SIG-M5 (cell line): ENCODE data around the gene PIGU.

Experiments used
- DNase-seq: peaks from one replicate; lab custom pipeline; 2025; lab: John Stamatoyannopoulos, UW

Gene PIGU

DNA sequence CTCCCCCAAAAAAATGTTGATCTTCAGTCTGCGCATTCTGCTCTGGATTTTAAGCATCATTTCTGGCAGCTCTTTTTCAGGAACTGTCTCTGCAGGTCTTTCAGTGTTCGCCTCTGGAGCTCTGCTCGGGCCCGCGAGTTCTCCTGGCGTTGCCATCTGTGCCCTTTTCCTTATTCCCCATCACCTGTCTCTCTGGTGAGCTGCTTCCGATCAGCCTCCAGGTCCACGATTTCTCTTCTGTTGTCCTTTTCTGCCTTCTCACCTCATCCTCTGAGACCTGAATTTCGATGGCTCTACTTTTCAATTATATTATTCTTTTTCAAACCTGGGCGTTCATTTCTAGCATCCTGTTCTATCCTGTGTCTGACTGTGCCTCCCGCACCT is 119.0 kb downstream of the PIGU start:
- DNase-seq, result no peak

DNA sequence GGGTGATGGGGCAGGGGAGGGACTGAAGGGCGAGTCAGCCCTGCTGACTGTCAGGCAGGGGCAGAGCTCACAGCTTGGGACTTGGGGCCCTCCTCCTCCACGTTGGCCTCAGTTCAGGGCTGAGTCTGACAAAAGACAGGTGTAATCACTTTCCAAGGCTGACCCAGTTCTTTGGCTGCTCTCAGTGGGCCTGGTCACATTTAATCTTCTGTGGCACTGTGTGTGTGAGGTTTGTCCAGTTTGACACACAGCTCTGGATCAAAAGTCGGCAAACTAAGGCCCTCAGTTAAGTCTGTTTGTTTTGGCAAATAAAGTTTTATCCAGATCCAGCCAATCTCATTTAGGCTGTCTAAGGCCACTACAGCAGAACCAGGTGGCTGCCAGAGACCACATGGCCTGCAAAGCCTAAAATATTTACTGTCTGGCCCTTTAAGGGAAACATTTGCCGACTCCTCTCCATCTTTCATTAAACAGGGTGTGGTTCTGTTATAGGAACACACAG is 123.5 kb downstream of the PIGU start:
- DNase-seq, result no peak

DNA sequence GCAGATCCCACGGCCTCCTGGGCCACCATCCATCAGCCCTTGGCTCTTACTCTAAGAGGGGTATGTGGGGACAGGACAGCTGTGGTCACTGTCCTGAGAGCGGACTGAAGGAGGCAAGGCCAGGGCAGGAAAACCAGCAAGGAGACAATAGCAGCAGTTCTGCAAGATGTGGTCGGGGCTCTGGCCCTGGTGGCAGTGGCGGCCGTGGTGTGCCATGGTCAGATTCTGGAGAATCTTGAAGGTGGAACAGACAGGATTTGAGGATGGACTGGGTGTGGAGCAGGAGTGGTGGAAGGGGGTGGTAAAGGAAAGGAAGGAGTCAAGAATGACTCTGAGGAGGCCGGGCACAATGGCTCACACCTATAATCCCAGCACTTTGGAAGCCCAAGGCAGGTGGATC is 124.3 kb downstream of the PIGU start:
- DNase-seq, result no peak

DNA sequence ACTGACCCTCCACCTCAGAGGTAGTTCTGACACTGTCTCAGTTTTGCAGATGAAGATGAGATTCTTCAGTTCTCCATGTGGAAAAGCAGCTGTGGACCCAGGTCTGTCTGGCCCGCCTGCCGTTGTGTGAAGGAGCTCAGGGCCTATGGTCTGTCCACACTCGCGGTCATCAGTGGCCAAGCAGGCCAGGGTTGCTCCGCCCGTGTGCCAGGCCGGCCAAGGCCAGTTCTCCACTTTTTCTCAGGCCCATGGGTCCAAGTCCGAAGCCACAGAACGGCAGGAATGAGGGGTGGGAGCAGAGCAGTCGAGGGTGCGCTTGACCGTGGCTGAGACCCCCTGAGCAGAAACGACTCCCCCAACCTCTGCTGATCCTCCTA is 127.0 kb downstream of the PIGU start:
- no peak for DNase-seq

DNA sequence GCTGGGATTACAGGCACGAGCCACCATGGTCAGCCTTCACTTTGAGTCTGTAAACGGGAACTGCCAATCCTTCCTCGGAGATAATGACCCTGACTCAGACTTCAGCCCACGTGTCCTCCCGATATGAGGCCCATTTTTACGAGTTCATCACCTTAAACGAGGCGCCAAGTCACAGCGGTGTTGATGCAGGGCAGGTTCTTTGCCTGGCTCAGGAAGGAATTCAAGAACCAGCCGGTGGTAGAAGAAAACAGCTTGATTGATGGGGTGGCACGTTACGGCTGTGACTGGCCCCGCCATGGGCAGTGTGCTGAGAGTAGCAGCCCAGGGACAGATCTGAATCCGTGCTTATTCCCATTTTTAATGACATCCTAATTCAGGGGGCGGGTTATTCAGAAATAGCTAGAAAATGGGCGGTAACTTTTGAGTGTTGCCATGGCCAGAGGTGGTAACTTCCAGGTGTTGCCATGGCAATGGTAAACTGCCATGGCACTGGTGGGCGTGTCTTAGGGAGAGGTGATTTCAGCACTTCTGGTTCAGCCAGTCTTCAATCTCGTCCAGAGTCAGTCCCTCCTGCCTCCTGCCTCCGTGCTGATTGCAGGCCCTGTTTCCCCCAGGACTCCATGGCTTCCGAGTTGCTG is 127.5 kb downstream of the PIGU start:
- no peak for DNase-seq

DNA sequence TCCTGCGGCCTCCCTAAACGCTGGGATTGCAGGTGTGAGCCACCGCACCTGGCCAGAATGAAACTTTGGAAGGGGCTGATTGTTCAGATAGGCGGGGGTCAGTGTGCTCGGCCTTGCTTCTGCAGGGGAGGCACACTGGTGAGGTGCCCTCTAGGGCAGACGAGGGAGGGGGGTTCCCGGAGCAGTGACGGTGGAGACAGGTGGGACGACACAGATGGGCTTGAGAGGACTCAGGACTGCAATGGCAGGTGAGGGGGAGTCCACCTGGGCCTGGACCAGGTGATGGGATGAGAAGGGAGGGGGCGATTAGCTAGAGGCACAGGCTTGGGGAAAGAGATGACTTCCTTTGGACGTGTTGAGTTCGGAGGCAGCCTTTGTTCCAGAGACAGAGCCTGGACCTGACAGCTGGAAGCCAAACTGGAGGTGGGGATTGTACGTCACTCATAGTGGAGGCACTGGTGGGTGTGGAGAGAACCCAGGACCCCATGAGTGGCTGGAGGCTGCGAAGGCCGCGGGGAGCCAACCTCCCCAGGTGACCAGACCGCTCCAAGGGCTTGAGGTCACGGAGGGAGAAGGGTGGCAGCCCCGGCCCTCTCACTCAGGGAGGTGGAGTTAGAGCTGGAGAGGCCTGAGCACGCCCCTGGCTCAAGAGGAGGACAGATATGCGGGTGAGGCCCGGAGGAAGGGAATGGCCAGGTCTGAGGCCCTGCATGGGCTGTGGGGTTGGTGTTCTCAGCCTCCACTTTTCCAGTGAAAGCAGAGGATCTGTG is 128.9 kb downstream of the PIGU start:
- no peak for DNase-seq

DNA sequence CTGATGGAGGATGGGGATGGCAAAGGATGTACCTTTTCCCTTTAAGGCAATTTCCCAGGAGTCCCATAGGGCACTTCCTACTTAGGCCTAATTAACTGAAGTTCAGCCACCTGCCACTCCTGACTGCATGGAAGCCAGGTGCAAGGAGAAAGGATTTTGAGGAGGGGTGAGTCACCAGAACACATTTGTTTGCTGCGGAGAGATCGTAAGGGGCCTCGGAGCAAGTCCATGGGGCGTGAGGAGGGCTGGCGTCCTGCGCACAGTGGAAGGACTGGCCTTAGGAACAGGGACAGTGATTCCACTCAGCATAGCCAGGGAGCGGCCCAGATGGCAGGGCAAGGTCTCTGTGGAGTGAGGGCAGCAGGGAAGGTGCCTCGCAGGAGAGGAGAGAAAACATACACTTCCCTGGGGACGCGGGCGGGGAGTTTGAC is 130.1 kb downstream of the PIGU start:
- no peak for DNase-seq

DNA sequence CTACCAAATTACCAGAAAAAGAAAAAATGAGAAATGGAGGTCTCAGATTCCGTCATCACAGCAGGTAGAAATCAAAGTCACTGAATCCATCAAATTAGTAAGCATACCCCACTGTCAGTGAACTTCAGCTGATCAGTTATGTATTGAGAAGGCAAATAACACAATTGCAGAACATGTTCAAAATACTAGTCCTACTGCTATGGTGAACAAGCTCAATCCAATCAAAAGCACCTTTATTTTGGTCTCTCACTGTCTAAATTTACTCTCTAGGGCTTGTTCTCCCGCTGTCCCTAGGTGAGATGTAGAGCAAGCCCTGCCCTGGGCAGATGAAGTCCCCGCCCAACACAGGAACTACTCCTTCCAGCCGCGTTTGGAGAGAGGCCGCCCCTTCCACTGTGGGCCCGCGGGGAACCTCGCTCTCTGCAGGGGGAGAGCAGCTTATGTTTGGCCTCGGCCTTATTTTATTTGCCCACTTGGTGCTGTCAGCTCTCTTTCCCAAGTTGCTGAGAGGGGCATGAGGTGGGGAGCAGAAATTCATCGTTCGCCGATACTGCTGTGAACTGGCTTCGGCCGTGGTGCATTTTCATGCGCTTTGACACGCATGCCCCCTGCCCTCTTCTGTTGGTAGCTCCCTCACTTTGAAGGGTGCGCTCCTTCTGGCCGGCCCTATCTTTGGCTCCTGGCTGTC is 132.6 kb downstream of the PIGU start:
- DNase-seq, result no peak

DNA sequence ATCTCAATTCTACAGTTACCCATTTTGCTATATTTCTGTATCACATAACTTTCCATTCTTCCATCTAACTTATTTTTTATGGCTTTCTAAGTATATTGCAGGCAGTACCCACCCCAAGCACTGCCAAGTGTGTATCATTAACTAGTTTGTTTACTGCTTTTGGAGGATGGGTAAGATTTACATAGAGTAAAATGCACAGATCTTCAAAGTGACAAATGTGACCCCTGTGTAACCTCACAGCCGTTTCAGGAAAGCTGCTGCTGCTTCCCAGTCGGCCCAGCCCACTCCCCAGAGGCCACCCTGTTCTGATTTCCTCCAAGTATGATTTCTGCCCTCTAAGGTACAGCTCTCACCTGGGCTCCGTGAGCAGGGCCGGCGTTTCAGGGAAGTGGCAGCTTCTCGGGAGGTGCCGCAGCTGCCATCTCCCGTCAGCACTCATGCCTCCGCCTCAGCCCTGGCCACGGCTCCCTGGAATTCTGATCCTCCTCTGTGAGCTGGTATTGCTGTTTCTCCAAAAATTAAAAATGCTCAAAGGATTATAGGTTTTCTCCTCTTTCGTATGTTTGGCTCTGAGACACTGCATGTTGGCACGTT is 133.3 kb downstream of the PIGU start:
- DNase-seq, result no peak

DNA sequence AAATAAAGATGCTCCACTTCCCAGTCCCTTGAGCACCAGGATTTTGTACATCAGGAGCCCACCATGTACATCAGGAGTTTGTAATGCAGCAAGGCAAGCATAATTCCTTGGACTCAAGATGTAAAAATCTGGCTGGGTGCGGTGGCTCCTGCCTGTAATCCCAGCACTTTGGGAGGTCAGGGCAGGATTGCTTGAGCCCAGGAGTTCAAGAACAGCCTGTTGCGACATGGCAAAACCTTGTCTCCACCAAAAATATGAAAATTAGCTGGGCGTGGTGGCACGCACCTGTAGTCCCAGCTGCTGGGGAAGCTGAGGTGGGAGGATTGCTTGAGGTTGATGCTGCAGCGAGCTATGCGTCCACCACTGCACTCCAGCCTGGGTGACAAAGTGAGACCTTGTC is 134.5 kb downstream of the PIGU start:
- DNase-seq, result no peak

DNA sequence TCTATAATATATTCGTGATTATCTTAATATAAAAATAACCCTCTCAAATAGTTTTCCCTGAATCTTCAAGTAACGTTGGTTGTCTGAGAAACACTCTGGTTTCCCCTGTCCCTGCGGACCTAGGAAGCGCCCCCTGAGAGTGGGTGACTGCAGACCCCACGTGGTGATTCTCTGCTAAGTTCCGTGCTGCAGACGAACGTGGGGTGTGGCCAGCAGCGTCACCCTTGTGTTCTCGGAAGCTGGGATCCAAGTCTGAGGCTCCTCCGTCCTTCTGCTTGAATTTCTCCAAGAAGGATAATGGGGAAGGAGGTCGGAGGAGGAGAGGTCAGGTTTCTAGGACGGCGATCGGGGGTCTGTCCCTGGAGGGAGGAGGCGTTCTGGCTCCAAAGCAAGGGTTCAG is 135.0 kb downstream of the PIGU start:
- no peak for DNase-seq

DNA sequence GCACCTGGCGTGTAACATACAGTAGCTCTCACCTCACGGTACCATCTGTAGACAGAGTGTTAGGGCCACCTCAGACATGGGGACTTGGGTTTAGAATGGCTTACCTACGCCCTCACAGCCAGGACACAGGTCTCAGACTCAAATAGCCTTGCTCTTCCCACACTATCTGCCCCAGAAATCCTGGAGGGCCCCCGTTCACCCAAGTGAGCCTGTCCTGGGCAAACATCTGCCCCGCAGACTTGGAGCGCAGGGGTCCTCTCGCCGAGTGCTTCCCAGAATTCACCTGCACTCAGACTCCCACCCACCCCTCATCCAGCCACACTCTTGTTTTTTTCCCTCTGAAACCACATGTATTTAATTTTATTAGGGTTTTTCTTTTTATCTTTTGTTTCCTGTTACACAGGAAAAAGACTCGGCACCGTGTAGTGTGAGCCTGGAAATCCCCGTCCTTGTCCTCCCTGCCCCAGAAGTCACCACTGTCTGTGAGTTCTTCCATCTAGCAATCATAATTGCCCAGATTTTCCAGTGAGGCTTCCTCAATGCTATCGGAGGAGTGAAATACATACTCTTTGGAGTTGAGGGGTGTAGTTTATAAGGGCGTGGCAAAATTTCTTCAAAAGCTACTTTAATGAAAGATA is 135.5 kb downstream of the PIGU start:
- no peak for DNase-seq

DNA sequence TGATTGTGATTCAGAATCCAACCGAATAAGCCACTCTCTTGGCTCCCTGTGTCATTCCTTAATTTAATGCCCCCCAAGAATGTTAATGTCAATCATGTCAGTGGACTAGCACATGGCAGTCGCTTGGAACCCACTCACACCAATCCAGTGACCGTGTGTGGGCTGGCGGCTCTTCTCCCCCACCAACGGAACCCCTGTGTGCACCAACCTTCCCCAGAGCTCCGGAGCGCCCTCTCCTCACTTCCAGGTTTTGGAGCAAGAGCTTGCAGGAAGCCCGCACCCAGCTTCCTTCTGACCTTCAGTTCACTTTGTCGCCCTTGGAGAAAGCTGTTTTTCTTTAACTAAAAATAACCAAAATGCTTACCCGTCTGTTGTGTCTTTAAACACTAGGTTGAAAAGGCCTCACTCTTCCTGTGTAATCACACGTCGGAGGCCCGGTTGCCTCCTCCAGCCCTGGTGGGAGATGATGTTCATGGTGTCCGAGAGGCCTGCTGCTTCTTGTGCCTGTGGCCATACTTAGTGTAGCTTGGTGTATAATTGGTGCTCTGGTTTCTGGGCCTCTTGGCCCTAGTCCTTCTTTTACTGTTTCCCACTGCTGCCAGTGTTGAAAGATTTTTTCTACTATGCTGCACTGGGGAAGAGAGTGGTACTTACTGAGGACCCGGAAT is 136.2 kb downstream of the PIGU start:
- DNase-seq, result no peak

DNA sequence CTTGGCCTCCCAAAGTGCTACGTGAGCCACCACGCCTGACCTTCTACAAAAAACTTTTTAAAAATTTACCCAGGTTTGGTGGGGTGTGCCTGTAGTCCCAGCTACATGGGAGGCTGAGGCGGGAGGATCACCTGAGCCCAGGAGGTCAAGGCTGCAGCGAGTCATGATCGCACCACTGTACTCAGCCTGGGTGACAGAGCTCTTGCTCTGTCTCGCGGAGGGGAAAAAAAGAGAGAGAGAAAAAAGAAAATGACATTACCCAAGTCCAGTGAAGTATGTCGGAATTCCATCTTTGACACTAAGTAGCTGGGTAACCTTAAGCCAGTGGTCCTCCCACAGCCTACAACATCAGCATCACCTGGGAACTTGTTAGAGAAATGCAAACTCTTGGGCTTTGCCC is 137.1 kb downstream of the PIGU start:
- no peak for DNase-seq

DNA sequence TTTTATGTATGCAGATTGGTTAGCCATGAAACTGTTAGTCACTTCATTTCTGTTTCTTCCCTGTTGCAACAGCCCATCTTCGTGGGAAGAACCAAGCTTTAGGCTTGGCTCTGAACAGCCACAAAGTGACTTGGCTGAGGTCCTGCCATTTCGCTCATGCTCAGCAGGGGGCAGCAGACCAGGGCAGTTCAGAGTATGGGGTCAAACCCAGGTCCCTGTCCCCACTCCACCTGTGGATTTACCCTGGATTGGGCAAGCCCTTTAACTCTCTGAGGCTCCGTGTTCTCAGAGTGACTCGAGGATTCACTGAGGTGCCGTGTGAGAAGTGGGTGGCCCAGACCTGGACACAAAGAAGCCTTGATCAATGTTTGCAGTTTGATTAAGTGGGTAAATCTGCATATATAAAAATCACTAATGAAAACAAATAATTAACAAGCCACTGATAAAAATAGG is 138.2 kb downstream of the PIGU start:
- no peak for DNase-seq

DNA sequence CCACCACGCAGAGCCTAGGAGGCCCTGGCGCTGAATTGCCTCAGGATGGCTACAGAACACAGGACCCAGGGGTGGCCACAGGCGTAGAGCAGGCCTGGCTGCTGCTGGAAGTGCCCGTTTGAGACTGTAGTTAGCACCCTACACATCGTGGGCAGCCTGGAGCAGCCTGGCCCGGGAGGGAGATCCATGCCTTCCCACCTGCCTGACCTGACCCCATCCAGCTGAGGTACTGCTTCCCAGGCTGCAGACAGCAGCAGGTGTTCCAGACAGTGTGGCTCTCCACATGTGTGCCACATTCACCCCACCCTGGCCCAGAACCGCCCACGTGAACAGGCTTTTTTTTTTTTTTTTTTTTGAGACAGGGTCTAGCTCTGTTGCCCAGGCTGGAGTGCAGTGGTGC is 139.2 kb downstream of the PIGU start:
- DNase-seq, result no peak

DNA sequence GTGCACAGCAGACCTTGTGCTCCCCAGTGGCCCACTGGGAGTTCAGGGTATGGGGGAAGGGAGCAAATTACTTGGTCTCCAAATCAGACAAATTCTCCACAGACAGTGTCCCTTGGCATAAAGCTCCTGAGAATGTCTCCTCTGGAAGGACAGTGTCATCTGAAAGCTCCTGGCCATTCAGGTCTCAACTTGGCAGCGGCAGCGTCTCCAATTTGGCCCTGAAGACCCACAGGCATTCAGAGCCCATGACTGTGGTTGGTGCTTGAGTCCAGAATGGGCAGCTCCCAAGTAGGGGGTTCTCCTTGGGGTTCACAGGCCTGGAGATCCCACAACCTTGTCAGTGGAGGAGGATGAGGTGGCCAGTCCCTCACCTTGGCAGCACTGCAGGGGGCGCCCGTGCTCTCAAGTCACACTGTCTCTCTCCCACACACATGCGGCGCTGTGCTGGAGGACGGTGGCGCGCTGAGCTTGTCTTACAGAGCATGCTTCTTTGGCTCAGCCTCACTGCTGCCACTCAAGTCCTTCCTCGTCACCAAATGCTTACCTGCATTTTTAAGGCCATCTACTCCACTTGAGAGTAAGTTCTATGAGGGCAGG is 140.0 kb downstream of the PIGU start:
- no peak for DNase-seq

DNA sequence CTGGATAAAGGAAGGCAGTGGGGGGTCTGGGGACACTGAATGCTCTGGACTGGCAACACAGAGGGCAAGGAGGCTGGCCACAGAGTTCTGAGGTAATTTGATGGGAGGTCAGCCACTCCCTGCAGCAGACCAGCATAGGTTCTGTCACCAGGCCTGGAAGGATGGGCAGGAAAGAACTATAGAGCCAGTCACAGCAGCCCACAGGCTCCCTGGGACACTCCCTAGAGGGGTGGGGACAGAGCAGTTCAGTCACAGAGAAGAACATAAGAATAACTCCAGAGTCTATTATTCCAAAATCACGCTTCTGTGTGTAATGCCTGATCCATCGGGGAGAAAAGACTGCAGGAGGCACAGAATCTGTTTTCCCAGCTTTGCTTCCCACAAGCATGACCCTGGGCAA is 141.0 kb downstream of the PIGU start:
- DNase-seq, result no peak

DNA sequence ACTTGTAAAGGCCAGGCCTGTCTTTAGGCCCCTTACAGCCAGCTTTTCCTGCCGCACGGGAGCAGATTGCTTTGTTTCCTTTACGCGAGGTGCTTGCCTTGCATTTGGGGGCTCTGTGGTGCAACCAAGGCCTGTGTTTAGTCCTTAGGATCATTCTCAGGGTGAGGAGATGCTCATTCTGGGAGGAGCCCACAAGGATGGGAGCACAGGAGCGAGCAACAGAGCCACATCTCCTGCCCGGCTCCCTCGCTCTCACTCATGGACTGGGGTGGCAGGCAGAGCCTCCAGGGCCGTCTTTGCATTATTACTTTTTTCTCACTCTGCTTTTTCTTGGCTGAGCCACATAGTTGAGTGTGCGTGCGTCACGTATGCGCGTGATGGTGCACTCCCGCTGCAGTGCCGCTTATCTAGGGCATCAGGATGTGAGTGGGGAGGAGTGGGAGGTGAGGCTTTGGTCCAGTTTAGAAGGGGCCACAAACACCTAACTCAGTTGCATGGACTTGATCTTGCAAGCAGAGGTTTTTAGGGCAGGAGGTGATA is 141.5 kb downstream of the PIGU start:
- no peak for DNase-seq

DNA sequence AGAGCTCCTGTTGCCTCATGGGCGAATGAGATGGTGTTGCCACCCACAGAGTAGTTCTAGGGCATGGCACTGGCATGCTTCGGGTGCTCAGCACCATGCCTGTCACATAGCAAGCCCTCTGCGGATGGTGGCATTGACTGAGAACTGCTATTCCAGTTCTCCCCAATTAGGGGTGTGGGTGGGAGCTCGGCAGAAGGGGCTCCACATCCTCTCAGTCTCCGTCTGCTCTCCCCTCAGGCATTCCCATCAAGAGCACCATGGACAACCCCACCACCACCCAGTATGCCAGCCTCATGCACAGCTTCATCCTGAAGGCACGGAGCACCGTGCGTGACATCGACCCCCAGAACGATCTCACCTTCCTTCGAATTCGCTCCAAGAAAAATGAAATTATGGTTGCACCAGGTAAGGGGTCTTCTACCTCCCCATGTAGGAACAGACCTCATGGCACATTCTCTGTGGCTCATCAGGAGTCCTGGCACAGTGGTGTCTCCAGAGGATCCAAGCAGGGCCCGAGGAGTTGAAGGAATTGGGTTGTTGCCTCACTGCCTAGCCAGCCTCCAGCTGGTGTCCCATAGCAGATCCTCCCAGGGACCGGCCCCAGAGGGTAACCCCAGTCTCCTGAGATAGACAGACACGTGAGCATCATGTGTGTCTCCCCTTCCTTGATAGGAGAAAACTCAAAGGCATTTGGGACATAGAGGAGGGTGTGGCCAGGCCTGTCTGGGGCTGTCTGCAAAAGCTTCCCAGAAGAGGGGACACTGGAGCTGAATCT is 142.3 kb downstream of the PIGU start:
- DNase-seq, result no peak
